Ovary (tissue), 9 donors: ENCODE measurements around the gene ICAM5. TPM values are rescaled to one million over a fixed set of nuclear protein-coding genes. Genes with fewer than 3 reads are reported as not detected.
A peak's percentile ranks its signal among the peaks of the same experiment; 100 is the strongest.

ENCODE experiments used
- DNase-seq, 5 donors: peaks; one replicate each; pipeline ENCODE4 v3.0.0-alpha.2; 2019 to 2020
- H3K27ac ChIP-seq, 2 donors: fragments of 200-600 bp; one replicate each; pipeline versions ENCODE4 v1.5.1 to v1.8.0; 2019 to 2022
- H3K27me3 ChIP-seq: fragments of 200-600 bp; one replicate; pipeline ENCODE4 v1.8.0; 2022
- H3K36me3 ChIP-seq: fragments of 200-600 bp; sonication (generic); one replicate; pipeline ENCODE4 v1.5.1; 2019
- H3K4me1 ChIP-seq: one replicate; pipeline ENCODE4 v1.8.1; 2013; ENCODE audit warnings: mild to moderate bottlenecking, moderate library complexity; ENCODE audit not compliant: insufficient read depth
- H3K4me3 ChIP-seq: fragments of 200-600 bp; sonication (generic); one replicate; pipeline ENCODE4 v1.5.1; 2017
- H3K9me3 ChIP-seq, 2 donors: fragments of 200-600 bp in 1 of 2; sonication (generic) in 1 of 2; one replicate each; pipeline versions ENCODE4 v1.5.1 to v1.8.1; 2013 to 2019; ENCODE audit warnings: mild to moderate bottlenecking in 1 of 2, moderate library complexity in 1 of 2
- CTCF ChIP-seq, 3 donors: fragments of 450-650 bp in 2 of 3; fragments of 200-600 bp in 1 of 3; IDR thresholded peaks; one replicate each; pipeline versions ENCODE4 v1.5.1 to v1.8.0; 2016 to 2022; ENCODE audit warnings: antibody characterized with exemption in 3 of 3, mild to moderate bottlenecking in 1 of 3
- EP300 ChIP-seq: sonication (generic); formaldehyde crosslinking; IDR thresholded peaks from one replicate; pipeline ENCODE4 v1.6.1; 2017; ENCODE audit warnings: antibody characterized with exemption
- POLR2A ChIP-seq: fragments of 450-650 bp; IDR thresholded peaks from one replicate; pipeline ENCODE4 v1.6.1; 2017; ENCODE audit warnings: antibody characterized with exemption, mild to moderate bottlenecking, moderate library complexity
- WGBS, 3 donors: extraction: QIAGEN DNeasy Blood & Tissue Kit in 1 of 3; methylation state at CpG; one replicate each; pipeline versions ENCODE4 v1.1.5 to v1.1.7; 2013 to 2017; 5-methylcytosine and 5-hydroxymethylcytosine counted together
- intact Hi-C, 4 donors: fragments of 100-400 bp; cut with DNase I; formaldehyde crosslinking; loops; one replicate each; pipeline versions ENCODE4 v1.11.0 to v1.15.1; 2022 to 2023
- polyA plus RNA-seq, 2 donors: library from polyadenylated mRNA; stranded (reverse); fragments of 200-250 nt in 1 of 2; fragments of 350-450 nt in 1 of 2; fragmentation: Illumina TruSeq in 1 of 2; extraction: RNeasy Lipid Tissue Mini Kit (QIAGEN cat#74804) in 1 of 2; gene quantifications; one replicate each; pipeline ENCODE4 v1.2.3, GENCODE V29; 2013 to 2014
- total RNA-seq, 7 donors: library from RNA; depleted of rRNA in 2 of 7; stranded (reverse); fragments of >200 nt in 2 of 7; fragmentation: NEBNext Ultra II Directional in 3 of 7; extraction: Animal tissue kit (Norgen Biotek cat#: 25700) in 3 of 7; gene quantifications; one replicate each; pipeline versions ENCODE4 v1.1.0 to v1.2.4, GENCODE V29; 2016 to 2023
- donor health status: DM: no; HTN: no; CAD: no; lungs with moderate emphysema.
- donor health status: DM: no; HTN: no; CAD: no.
- donor health status: Bipolar disorder and iron deficiency.
- donor health status: DM: yes; HTN: yes; CAD: no.
- donor health status: DM: no; HTN: no; CAD: no.
- donor health status: DM: yes; HTN: yes; CAD: no.

Gene ICAM5
- total and polyA plus RNA-seq, 9 donors: 0.11 to 16.1 (median 1.7) TPM; not detected in 1

GRCh38 chr19:10329555-10329954 lies 39.8 kb downstream of the ICAM5 start:
- Histone ChIP-seq H3K27ac (no peak overlapping the region), H3K4me3 (no peak overlapping the region), H3K4me1 (peaks cover 10% of the 10 kb centered on the region), H3K27me3 (no peaks in the 10 kb centered on the region), H3K36me3 (no peaks in the 10 kb centered on the region), H3K9me3 (no peaks in the 10 kb centered on the region)
- intact Hi-C loops: no loop called here
- 90 to 92% (median 92%) methylated on average over 13 of the region's 13 CpGs for WGBS, 3 donors
- no peak for DNase-seq
- TF ChIP-seq CTCF (IDR thresholded peaks at IDR 0.05) (no peak), POLR2A (no peak), EP300 (no peak)

- Histone ChIP-seq H3K4me1 (peaks cover 12% of the 10 kb centered on the region), H3K9me3 (no peaks in the 10 kb centered on the region), H3K4me3 (peak overlapping the region; percentile 91), H3K36me3 (no peaks in the 10 kb centered on the region), H3K27me3 (no peaks in the 10 kb centered on the region), H3K27ac (peak overlapping the region; percentile 78 to 89)
- DNase-seq: no peak
- 22 to 26% (median 25%) methylated on average over 18 of the region's 18 CpGs for WGBS, 3 donors
- intact Hi-C loops: loop anchor here in 1 of 4 donors (5.0 kb wide), 1 partner anchor 50 kb away; the partner anchor contains the start of gene TYK2
- TF ChIP-seq POLR2A: no peak
- no peak for TF ChIP-seq CTCF (IDR thresholded peaks at IDR 0.05)
- TF ChIP-seq EP300: no peak
Observed at GRCh38 chr19:10332158-10332964, 42.6 kb downstream of the ICAM5 start.

- Histone ChIP-seq H3K36me3 (no peaks in the 10 kb centered on the region), H3K27ac (peak within 1 kb of the TSS; percentile 78 to 89), H3K4me1 (peaks cover 12% of the 10 kb centered on the region), H3K9me3 (no peaks in the 10 kb centered on the region), H3K4me3 (peak within 1 kb of the TSS; percentile 91), H3K27me3 (no peaks in the 10 kb centered on the region)
- intact Hi-C loops: loop anchor here in 1 of 4 donors (5.0 kb wide), 1 partner anchor 49 kb away; the partner anchor contains the start of gene TYK2
- 0 to 2% (median 1%) methylated on average over 69 to 82 of the region's 82 CpGs for WGBS, 3 donors
- peak; percentile 98 to 99 (median 98) for DNase-seq
- peak; percentile 81 for TF ChIP-seq POLR2A
- no peak for TF ChIP-seq EP300
- no peak for TF ChIP-seq CTCF (IDR thresholded peaks at IDR 0.05)
Observed at GRCh38 chr19:10332965-10333757, 43.4 kb downstream of the ICAM5 start, which contains the start of gene RAVER1. Gene RAVER1 (minus strand): TSS chr19:10333529. CDS start chr19:10333507, 22 bp downstream.

GRCh38 chr19:10333758-10334587 lies 44.2 kb downstream of the ICAM5 start:
- intact Hi-C loops: loop anchor here in 1 of 4 donors (5.0 kb wide), 1 partner anchor 48 kb away; the partner anchor contains the start of gene TYK2
- H3K9me3 ChIP-seq: no peaks in the 10 kb centered on the region
- TF ChIP-seq POLR2A (no peak), EP300 (no peak), CTCF (IDR thresholded peaks at IDR 0.05) (no peak)

More at GRCh38 chr19:10333758-10334587, 44.2 kb downstream of the ICAM5 start:
- 0 to 10% (median 2%) methylated on average over 36 to 44 of the region's 44 CpGs for WGBS, 3 donors
- H3K27ac ChIP-seq: peak overlapping the region in 1 of 2 donors; percentile 89
- H3K36me3 ChIP-seq: no peaks in the 10 kb centered on the region
- peak in 1 of 5 donors; percentile 53 for DNase-seq
- no peaks in the 10 kb centered on the region for H3K27me3 ChIP-seq
- peaks cover 12% of the 10 kb centered on the region for H3K4me1 ChIP-seq
- H3K4me3 ChIP-seq: peak overlapping the region; percentile 91
